Measurements from ENCODE around the gene POGK.
"Not testable (repeated sequence)": the region's sequence is repeated elsewhere in the genome, so short reads cannot be mapped to it uniquely, and the experiment has no call there.

Gene POGK

GRCh38 chr1:166849135-166849534, 9.9 kb downstream of the POGK start:
- in situ Hi-C loops (cut with MboI; ENCODE audit: low pct_unique_long_range_greater_than_20kb, low sequenced_read_pairs): no loop called here
- DNase-seq: no peak

- in situ Hi-C loops (cut with MboI; ENCODE audit: low pct_unique_long_range_greater_than_20kb, low sequenced_read_pairs): no loop called here
- no peak for DNase-seq
These were observed 13.6 kb downstream of the POGK start for GRCh38 chr1:166852918-166853317.

GRCh38 chr1:166855558-166855957, 16.3 kb downstream of the POGK start:
- DNase-seq: no peak
- in situ Hi-C loops (cut with MboI; ENCODE audit: low pct_unique_long_range_greater_than_20kb, low sequenced_read_pairs): no loop called here

DNA sequence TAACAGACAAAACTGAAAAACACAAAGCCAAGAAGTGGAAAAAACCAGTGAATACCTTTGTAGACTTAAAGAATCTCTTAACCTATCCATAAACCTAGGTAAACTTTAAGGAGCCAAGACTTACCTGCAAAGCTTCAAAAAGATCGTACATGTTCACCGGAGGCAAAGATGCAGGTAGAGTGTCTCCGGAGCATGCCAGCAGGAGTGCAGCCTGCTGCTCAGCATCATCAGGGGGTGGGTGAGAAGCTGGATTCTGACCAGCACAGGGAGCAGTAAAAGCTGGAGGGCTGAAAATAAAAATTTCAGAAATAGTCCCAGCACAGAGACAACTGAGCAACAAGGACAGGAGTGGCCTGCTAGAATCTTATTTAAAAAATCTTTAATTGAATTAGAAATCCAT, 18.7 kb downstream of the POGK start:
- DNase-seq: no peak
- in situ Hi-C loops (cut with MboI; ENCODE audit: low pct_unique_long_range_greater_than_20kb, low sequenced_read_pairs): no loop called here

- no peak for DNase-seq
- in situ Hi-C loops (cut with MboI; ENCODE audit: low pct_unique_long_range_greater_than_20kb, low sequenced_read_pairs): no loop called here
These were observed 19.6 kb downstream of the POGK start for GRCh38 chr1:166858726-166859419.

- in situ Hi-C loops (cut with MboI; ENCODE audit: low pct_unique_long_range_greater_than_20kb, low sequenced_read_pairs): no loop called here
- DNase-seq: no peak
These were observed 20.3 kb downstream of the POGK start for GRCh38 chr1:166859597-166859996.

GRCh38 chr1:166865926-166866325, 26.7 kb downstream of the POGK start:
- no peak for DNase-seq
- in situ Hi-C loops (cut with MboI; ENCODE audit: low pct_unique_long_range_greater_than_20kb, low sequenced_read_pairs): no loop called here

GRCh38 chr1:166868639-166869038, 29.4 kb downstream of the POGK start:
- in situ Hi-C loops (cut with MboI; ENCODE audit: low pct_unique_long_range_greater_than_20kb, low sequenced_read_pairs): no loop called here
- DNase-seq: no peak

- DNase-seq: no peak
- in situ Hi-C loops (cut with MboI; ENCODE audit: low pct_unique_long_range_greater_than_20kb, low sequenced_read_pairs): no loop called here
These were observed 30.2 kb downstream of the POGK start for GRCh38 chr1:166869318-166870099.

GRCh38 chr1:166870584-166870983, 31.3 kb downstream of the POGK start:
- in situ Hi-C loops (cut with MboI; ENCODE audit: low pct_unique_long_range_greater_than_20kb, low sequenced_read_pairs): no loop called here
- no peak for DNase-seq

DNA sequence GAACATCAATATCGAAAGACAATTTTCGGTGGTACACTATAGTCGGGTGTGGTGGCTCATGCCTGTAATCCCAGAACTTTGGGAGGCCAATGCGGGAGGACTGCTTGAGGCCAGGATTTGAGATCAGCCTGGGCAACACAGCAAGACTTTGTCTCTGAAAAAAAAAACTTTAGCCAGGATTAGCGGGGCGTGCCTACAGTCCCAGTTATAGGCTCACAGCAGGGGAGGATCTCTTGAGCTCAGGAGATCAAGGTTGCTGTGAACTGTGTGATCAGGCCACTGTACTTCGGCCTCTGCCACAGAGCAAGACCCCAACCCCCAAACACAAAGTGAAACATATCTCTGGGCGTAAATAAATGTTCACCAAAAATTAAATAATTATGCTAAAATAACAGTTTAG, 35.2 kb downstream of the POGK start:
- in situ Hi-C loops (cut with MboI; ENCODE audit: low pct_unique_long_range_greater_than_20kb, low sequenced_read_pairs): no loop called here
- DNase-seq: no peak

DNA sequence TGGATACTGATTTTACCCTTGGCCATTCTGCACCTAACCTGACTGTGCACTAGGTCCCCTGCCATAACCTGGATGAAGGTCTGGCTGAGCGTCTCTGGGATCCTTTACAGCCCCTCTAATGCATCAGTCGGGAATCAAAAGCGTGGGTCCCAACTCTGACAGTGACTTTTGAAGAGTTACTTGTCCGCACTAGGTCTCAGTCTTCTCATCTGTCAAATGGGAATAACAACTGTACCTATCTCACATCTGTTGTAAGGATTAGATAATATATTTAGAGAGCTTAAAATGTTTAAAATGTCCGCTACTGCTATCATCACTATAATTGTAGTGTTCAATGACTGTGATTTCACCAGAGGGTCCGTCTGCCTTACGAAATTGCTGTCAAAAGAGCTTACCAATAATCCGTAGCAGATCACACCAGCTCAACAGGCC, 36.0 kb downstream of the POGK start:
- DNase-seq: no peak
- in situ Hi-C loops (cut with MboI; ENCODE audit: low pct_unique_long_range_greater_than_20kb, low sequenced_read_pairs): no loop called here

- in situ Hi-C loops (cut with MboI; ENCODE audit: low pct_unique_long_range_greater_than_20kb, low sequenced_read_pairs): no loop called here
These were observed 36.7 kb downstream of the POGK start, which contains the start of gene TADA1 for GRCh38 chr1:166875734-166876539. Gene TADA1 (minus strand): TSS chr1:166876264. CDS start chr1:166876233, 31 bp downstream.

GRCh38 chr1:166876540-166876838, 37.2 kb downstream of the POGK start:
- in situ Hi-C loops (cut with MboI; ENCODE audit: low pct_unique_long_range_greater_than_20kb, low sequenced_read_pairs): no loop called here
- DNase-seq: no peak

More at GRCh38 chr1:166875734-166876539, 36.7 kb downstream of the POGK start, which contains the start of gene TADA1:
- DNase-seq: peak; percentile 99

- in situ Hi-C loops (cut with MboI; ENCODE audit: low pct_unique_long_range_greater_than_20kb, low sequenced_read_pairs): not testable (repeated sequence)
These were observed 39.1 kb downstream of the POGK start for GRCh38 chr1:166878173-166878917.

DNA sequence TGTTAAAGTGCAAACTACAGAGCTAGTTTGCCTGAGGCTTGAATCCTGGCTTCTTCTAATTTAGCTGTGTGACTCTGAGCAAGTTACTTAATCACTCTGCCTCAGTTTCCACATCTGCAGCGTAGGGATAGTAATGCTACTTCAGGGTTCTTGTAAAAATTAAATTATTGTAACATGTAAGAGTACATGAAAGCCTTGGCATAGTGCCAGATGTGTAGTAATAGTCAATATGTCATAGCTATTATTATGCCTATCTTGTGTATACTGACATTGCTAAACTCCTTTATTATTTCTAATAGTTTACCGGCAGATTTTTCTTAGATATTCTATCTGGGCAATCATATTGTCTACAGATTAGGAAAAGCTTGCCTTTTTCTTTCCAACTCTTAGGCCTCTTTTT, 43.6 kb downstream of the POGK start:
- in situ Hi-C loops (cut with MboI; ENCODE audit: low pct_unique_long_range_greater_than_20kb, low sequenced_read_pairs): no loop called here
- no peak for DNase-seq

More at GRCh38 chr1:166878173-166878917, 39.1 kb downstream of the POGK start:
- not testable (repeated sequence) for DNase-seq

GRCh38 chr1:166884040-166884642, 44.9 kb downstream of the POGK start:
- DNase-seq: no peak
- in situ Hi-C loops (cut with MboI; ENCODE audit: low pct_unique_long_range_greater_than_20kb, low sequenced_read_pairs): no loop called here

DNA sequence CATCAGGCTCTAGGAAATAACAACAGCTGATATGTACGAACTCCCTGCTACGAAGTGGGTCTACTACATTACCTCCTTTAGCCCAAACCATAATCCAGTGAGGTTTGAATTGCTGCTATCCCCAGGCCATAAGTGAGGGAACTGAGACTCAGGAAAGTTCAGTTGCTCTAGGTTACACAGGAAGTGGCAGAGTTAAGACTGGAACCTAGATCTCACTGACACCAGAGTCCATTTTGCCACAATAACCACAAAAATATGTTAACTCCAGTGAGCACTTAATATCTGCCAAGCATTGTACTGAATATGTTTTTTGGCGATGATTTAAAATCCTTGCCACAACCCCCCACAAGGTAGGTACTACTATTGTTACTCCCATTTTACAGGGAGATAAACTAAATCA, 45.7 kb downstream of the POGK start:
- DNase-seq: no peak
- in situ Hi-C loops (cut with MboI; ENCODE audit: low pct_unique_long_range_greater_than_20kb, low sequenced_read_pairs): no loop called here

Data from KBM-7 (cell line).